ENCODE data around the gene CSRNP2. TPM values are rescaled to one million over a fixed set of nuclear protein-coding genes. Genes with fewer than 3 reads are reported as not detected.

CSRNP2 gene
- total RNA-seq, 1 donor = 7.7 TPM

DNA sequence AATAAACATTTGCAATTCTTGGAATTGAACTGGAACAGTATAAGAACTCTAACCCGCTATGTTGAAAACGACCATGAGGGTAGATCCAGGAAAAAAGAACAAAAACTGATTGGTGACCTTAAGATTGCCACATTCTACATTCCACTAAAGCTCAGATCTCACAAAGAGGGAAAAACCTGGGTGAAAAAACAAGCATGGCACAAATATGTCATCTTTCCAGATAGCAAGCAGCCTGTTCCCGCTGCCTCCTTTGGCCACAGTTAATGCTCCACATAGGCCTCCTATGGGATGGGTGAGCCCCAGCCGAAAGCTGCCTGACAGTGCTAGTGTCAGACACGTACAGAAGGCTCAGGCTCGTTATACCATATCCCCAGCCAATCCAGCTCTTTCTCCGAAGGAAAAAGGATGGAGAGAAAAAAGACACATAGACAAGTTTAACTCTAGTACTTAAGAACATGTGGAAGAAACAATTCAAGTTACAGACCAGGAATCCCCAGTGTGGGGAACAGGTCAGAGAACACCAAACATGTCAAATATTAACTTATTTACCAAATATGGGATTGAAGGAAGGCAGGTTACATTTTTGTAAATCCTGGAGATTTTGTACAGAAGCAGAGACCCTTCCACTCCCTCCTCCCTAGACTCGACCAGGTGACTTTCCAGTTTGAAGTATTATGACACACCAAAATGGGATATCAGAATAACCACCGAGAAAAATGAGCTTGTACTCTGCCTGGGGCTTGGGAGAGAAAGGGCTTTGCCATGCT lies 20.6 kb downstream of the CSRNP2 start:
- Histone ChIP-seq H3K9me3 (ENCODE audit: low read depth, low read length) (no peaks in the 10 kb centered on the region), H3K4me1 (ENCODE audit: insufficient read depth, low read length) (peaks cover 4% of the 10 kb centered on the region), H3K4me3 (ENCODE audit: low read length) (no peak overlapping the region), H3K27me3 (ENCODE audit: insufficient read depth, low read length) (no peaks in the 10 kb centered on the region)

GRCh38 chr12:51059086-51059485 lies 24.3 kb downstream of the CSRNP2 start:
- H3K4me3 ChIP-seq (ENCODE audit: low read length) = no peak overlapping the region
- no peaks in the 10 kb centered on the region for H3K9me3 ChIP-seq (ENCODE audit: low read depth, low read length)
- H3K27me3 ChIP-seq (ENCODE audit: insufficient read depth, low read length) = no peaks in the 10 kb centered on the region
- peaks cover 10% of the 10 kb centered on the region for H3K4me1 ChIP-seq (ENCODE audit: insufficient read depth, low read length)

- Histone ChIP-seq H3K9me3 (ENCODE audit: low read depth, low read length) (no peaks in the 10 kb centered on the region), H3K4me1 (ENCODE audit: insufficient read depth, low read length) (peaks cover 10% of the 10 kb centered on the region), H3K27me3 (ENCODE audit: insufficient read depth, low read length) (no peaks in the 10 kb centered on the region), H3K4me3 (ENCODE audit: low read length) (no peak overlapping the region)
These were observed 27.2 kb downstream of the CSRNP2 start for GRCh38 chr12:51056242-51056641.

- no peak overlapping the region for H3K4me3 ChIP-seq (ENCODE audit: low read length)
- H3K4me1 ChIP-seq (ENCODE audit: insufficient read depth, low read length) = peaks cover 10% of the 10 kb centered on the region
- no peaks in the 10 kb centered on the region for H3K27me3 ChIP-seq (ENCODE audit: insufficient read depth, low read length)
- H3K9me3 ChIP-seq (ENCODE audit: low read depth, low read length) = no peaks in the 10 kb centered on the region
These were observed 28.3 kb downstream of the CSRNP2 start for GRCh38 chr12:51055060-51055459.

DNA sequence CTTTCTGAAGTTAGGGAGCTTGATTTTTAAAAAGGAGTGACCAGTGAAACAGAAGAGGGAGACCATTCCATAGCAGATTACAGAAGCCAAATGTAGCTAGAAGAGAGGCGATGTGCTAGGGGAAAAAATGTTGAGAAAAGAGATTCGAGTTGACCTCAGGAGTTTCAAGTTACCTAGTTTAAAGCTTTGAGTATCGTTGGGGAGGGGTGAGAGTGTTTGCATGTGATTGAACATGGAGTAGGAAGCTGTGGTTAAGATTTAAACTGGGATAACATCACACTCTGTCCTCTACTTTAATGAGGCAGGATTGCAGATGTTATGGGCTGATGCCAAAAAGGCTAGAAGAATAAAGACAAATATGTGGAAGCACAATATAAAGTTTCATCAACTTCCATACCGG lies 31.6 kb downstream of the CSRNP2 start:
- Histone ChIP-seq H3K9me3 (ENCODE audit: low read depth, low read length) (no peaks in the 10 kb centered on the region), H3K4me1 (ENCODE audit: insufficient read depth, low read length) (peaks cover 23% of the 10 kb centered on the region), H3K27me3 (ENCODE audit: insufficient read depth, low read length) (no peaks in the 10 kb centered on the region), H3K4me3 (ENCODE audit: low read length) (no peak overlapping the region)

- Histone ChIP-seq H3K27me3 (ENCODE audit: insufficient read depth, low read length) (no peaks in the 10 kb centered on the region), H3K9me3 (ENCODE audit: low read depth, low read length) (no peaks in the 10 kb centered on the region), H3K4me3 (ENCODE audit: low read length) (no peak overlapping the region), H3K4me1 (ENCODE audit: insufficient read depth, low read length) (peaks cover 16% of the 10 kb centered on the region)
These were observed 33.9 kb downstream of the CSRNP2 start for GRCh38 chr12:51049525-51049924.

GRCh38 chr12:51048661-51049251 lies 34.6 kb downstream of the CSRNP2 start:
- Histone ChIP-seq H3K9me3 (ENCODE audit: low read depth, low read length) (no peaks in the 10 kb centered on the region), H3K4me3 (ENCODE audit: low read length) (peak overlapping the region; percentile 69), H3K4me1 (ENCODE audit: insufficient read depth, low read length) (peaks cover 16% of the 10 kb centered on the region), H3K27me3 (ENCODE audit: insufficient read depth, low read length) (no peaks in the 10 kb centered on the region)

GRCh38 chr12:51047655-51048540 lies 35.5 kb downstream of the CSRNP2 start, which contains the start of gene LETMD1:
LETMD1 (plus strand) TSS chr12:51048327; CDS start chr12:51048357, 30 bp downstream.
- Histone ChIP-seq H3K9me3 (ENCODE audit: low read depth, low read length) (no peaks in the 10 kb centered on the region), H3K4me3 (ENCODE audit: low read length) (peak within 1 kb of the TSS; percentile 69)

DNA sequence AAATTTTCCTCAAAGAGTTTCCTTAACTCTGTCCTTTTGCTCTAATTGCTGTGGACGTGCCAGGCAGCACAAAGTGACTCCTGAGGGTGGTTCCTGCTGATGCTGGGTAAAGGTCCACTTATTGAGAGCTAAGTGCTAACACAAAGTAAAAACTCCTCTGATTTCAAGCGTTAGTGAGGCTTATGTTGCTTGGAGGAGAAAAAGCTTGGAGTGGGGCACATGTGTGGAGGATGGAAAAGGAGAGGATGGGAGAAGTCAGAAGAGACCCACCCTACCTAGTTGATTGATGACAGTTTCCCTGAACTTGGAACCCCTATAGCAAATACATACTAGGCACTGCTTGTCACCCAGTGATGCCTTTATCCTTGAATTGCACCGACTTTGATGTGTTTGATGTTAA lies 47.1 kb downstream of the CSRNP2 start:
- Histone ChIP-seq H3K9me3 (ENCODE audit: low read depth, low read length) (no peaks in the 10 kb centered on the region), H3K4me3 (ENCODE audit: low read length) (no peak overlapping the region), H3K27me3 (ENCODE audit: insufficient read depth, low read length) (no peaks in the 10 kb centered on the region), H3K4me1 (ENCODE audit: insufficient read depth, low read length) (no peaks in the 10 kb centered on the region)

More at GRCh38 chr12:51047655-51048540, 35.5 kb downstream of the CSRNP2 start, which contains the start of gene LETMD1:
- Histone ChIP-seq H3K4me1 (ENCODE audit: insufficient read depth, low read length) (peaks cover 16% of the 10 kb centered on the region), H3K27me3 (ENCODE audit: insufficient read depth, low read length) (no peaks in the 10 kb centered on the region)

- Histone ChIP-seq H3K4me3 (ENCODE audit: low read length) (no peak overlapping the region), H3K27me3 (ENCODE audit: insufficient read depth, low read length) (no peaks in the 10 kb centered on the region), H3K9me3 (ENCODE audit: low read depth, low read length) (no peaks in the 10 kb centered on the region), H3K4me1 (ENCODE audit: insufficient read depth, low read length) (no peaks in the 10 kb centered on the region)
These were observed 49.8 kb downstream of the CSRNP2 start for GRCh38 chr12:51033457-51034089.

GRCh38 chr12:51033048-51033447 lies 50.3 kb downstream of the CSRNP2 start:
- Histone ChIP-seq H3K27me3 (ENCODE audit: insufficient read depth, low read length) (no peaks in the 10 kb centered on the region), H3K4me3 (ENCODE audit: low read length) (no peak overlapping the region), H3K4me1 (ENCODE audit: insufficient read depth, low read length) (no peaks in the 10 kb centered on the region), H3K9me3 (ENCODE audit: low read depth, low read length) (no peaks in the 10 kb centered on the region)

DNA sequence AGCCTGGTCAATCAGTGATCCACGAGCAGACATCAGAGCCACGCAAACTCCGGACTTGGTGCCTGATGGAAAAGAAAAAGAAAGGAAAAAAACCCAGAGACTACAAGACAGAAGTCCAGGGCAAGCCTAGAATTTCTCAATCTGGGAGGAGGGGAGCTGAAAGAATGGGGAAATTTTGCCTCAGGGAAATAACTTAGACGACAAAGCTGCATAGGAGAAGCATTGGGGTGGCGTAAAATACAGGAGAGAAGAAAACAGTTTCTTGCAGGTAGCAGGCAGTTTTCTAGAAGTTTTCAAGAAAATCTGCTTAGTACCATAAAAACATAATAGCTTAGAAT lies 54.6 kb downstream of the CSRNP2 start:
- Histone ChIP-seq H3K27me3 (ENCODE audit: insufficient read depth, low read length) (no peaks in the 10 kb centered on the region), H3K4me3 (ENCODE audit: low read length) (no peak overlapping the region), H3K4me1 (ENCODE audit: insufficient read depth, low read length) (peaks cover 28% of the 10 kb centered on the region), H3K9me3 (ENCODE audit: low read depth, low read length) (no peaks in the 10 kb centered on the region)

- Histone ChIP-seq H3K27me3 (ENCODE audit: insufficient read depth, low read length) (no peaks in the 10 kb centered on the region), H3K9me3 (ENCODE audit: low read depth, low read length) (no peaks in the 10 kb centered on the region), H3K4me3 (ENCODE audit: low read length) (no peak overlapping the region), H3K4me1 (ENCODE audit: insufficient read depth, low read length) (peaks cover 33% of the 10 kb centered on the region)
These were observed 55.1 kb downstream of the CSRNP2 start for GRCh38 chr12:51028126-51028812.

GRCh38 chr12:51027342-51027835 lies 56.0 kb downstream of the CSRNP2 start:
- Histone ChIP-seq H3K9me3 (ENCODE audit: low read depth, low read length) (no peaks in the 10 kb centered on the region), H3K4me3 (ENCODE audit: low read length) (no peak overlapping the region), H3K27me3 (ENCODE audit: insufficient read depth, low read length) (no peaks in the 10 kb centered on the region), H3K4me1 (ENCODE audit: insufficient read depth, low read length) (peaks cover 36% of the 10 kb centered on the region)

Measured in mononuclear cell (primary cell).